Cardiac muscle cell (in vitro differentiated cells and primary cell): ENCODE measurements around the gene NPL. TPM values are rescaled to one million over a fixed set of nuclear protein-coding genes. Genes with fewer than 3 reads are reported as not detected.

Experiments
- DNase-seq, 2 donors: peaks; one replicate each; pipeline versions ENCODE4 v3.0.0 to v3.0.0-alpha.2; 2010 to 2017; ENCODE audit warnings: low read depth in 1 of 2, low spot score in 1 of 2
- H3K27ac ChIP-seq: fragments of 200-600 bp; sonication (generic); 2 replicates; pipeline ENCODE4 v1.5.1; 2016
- H3K27me3 ChIP-seq: fragments of 200-600 bp; sonication (generic); 2 replicates; pipeline ENCODE4 v1.6.0; 2016; ENCODE audit warnings: control low read depth
- H3K36me3 ChIP-seq: fragments of 200-600 bp; sonication (generic); 2 replicates; pipeline ENCODE4 v1.5.1; 2016; ENCODE audit warnings: control low read depth
- H3K4me1 ChIP-seq: fragments of 200-600 bp; sonication (generic); 2 replicates; pipeline ENCODE4 v1.8.1; 2017; ENCODE audit warnings: low read depth, mild to moderate bottlenecking, mixed run types
- H3K4me3 ChIP-seq: fragments of 200-600 bp; sonication (generic); 2 replicates; pipeline ENCODE4 v1.5.1; 2016; ENCODE audit warnings: mild to moderate bottlenecking
- H3K9me3 ChIP-seq: fragments of 200-600 bp; sonication (generic); 2 replicates; pipeline ENCODE4 v1.5.1; 2017; ENCODE audit warnings: low read depth, mild to moderate bottlenecking, control low read depth
- polyA plus RNA-seq: library from polyadenylated mRNA; unstranded; fragments of >200 nt; fragmentation: Nextera tagmentation; extraction: Ambion mirVana; gene quantifications from 2 replicates; pipeline ENCODE4 v1.2.1, GENCODE V29; 2016
- total RNA-seq: library from RNA; depleted of rRNA; stranded (reverse); fragments of >200 nt; gene quantifications from 2 replicates; pipeline ENCODE4 v1.2.3, GENCODE V29; 2016
- TF ChIP-seq, protein P1 (sequence below): IDR thresholded peaks from 2 replicates; pipeline ENCODE4 v1.5.1; 2012; ENCODE audit warnings: low read depth, mild to moderate bottlenecking, low read length

Gene NPL
- total and polyA plus RNA-seq, 2 experiments from 2014 or later: 0.66 to 1.9 TPM

- no peak overlapping the region for H3K27ac ChIP-seq
- TF ChIP-seq, protein P1, sequence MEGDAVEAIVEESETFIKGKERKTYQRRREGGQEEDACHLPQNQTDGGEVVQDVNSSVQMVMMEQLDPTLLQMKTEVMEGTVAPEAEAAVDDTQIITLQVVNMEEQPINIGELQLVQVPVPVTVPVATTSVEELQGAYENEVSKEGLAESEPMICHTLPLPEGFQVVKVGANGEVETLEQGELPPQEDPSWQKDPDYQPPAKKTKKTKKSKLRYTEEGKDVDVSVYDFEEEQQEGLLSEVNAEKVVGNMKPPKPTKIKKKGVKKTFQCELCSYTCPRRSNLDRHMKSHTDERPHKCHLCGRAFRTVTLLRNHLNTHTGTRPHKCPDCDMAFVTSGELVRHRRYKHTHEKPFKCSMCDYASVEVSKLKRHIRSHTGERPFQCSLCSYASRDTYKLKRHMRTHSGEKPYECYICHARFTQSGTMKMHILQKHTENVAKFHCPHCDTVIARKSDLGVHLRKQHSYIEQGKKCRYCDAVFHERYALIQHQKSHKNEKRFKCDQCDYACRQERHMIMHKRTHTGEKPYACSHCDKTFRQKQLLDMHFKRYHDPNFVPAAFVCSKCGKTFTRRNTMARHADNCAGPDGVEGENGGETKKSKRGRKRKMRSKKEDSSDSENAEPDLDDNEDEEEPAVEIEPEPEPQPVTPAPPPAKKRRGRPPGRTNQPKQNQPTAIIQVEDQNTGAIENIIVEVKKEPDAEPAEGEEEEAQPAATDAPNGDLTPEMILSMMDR: no peak
- no peak for DNase-seq
- H3K4me1 ChIP-seq: no peaks in the 10 kb centered on the region
- H3K9me3 ChIP-seq: no peaks in the 10 kb centered on the region
- H3K4me3 ChIP-seq: no peak overlapping the region
- H3K36me3 ChIP-seq: peaks cover 96% of the 10 kb centered on the region
- no peaks in the 10 kb centered on the region for H3K27me3 ChIP-seq
These were observed 83.3 kb downstream of the NPL start for GRCh38 chr1:182872881-182873280.

GRCh38 chr1:182875889-182876288, 86.3 kb downstream of the NPL start:
- TF ChIP-seq, protein P1: no peak
- Histone ChIP-seq H3K4me1 (no peaks in the 10 kb centered on the region), H3K27me3 (no peaks in the 10 kb centered on the region), H3K9me3 (no peaks in the 10 kb centered on the region), H3K36me3 (peaks cover 97% of the 10 kb centered on the region), H3K4me3 (no peak overlapping the region), H3K27ac (no peak overlapping the region)
- no peak for DNase-seq

GRCh38 chr1:182877331-182877730, 87.8 kb downstream of the NPL start:
- H3K4me3 ChIP-seq: no peak overlapping the region
- DNase-seq: no peak
- no peaks in the 10 kb centered on the region for H3K27me3 ChIP-seq
- H3K27ac ChIP-seq: no peak overlapping the region
- no peaks in the 10 kb centered on the region for H3K9me3 ChIP-seq
- H3K4me1 ChIP-seq: no peaks in the 10 kb centered on the region
- peaks cover 98% of the 10 kb centered on the region for H3K36me3 ChIP-seq
- TF ChIP-seq, protein P1: no peak

DNA sequence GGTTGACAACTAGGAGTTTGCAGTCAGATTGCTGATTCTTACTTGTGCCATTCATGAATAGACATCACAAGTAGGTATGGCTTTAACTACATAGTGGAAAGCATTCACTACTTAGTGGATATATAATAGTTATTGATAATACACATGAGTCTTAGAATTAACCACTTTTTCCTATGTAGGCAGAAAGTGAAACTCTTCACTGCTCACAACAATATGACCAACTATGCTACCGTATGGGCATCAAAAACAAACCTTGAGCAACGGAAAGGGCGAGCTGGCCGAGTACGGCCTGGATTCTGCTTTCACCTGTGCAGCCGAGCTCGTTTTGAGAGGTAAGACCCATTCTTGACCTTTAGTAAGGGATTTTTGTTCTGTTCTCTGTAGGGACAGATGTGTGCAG, 88.3 kb downstream of the NPL start:
- Histone ChIP-seq H3K4me1 (no peaks in the 10 kb centered on the region), H3K36me3 (peaks cover 98% of the 10 kb centered on the region), H3K4me3 (no peak overlapping the region), H3K9me3 (no peaks in the 10 kb centered on the region), H3K27me3 (no peaks in the 10 kb centered on the region), H3K27ac (no peak overlapping the region)
- no peak for DNase-seq
- TF ChIP-seq, protein P1: no peak

Other genes starting within 250 kb of the NPL start
- gene RNASEL, start 200.5 kb upstream of the NPL start, total RNA-seq: 1.5 and 2.2 TPM in 2 replicates
- 0.87 and 3.5 TPM in 2 replicates for gene RNASEL, start 200.5 kb upstream of the NPL start, polyA plus RNA-seq
- 1.3 and 1.9 TPM in 2 replicates for gene RGS16, start 185.4 kb upstream of the NPL start, total RNA-seq
- 0.93 and 2.0 TPM in 2 replicates for gene RGS16, start 185.4 kb upstream of the NPL start, polyA plus RNA-seq
- 0.32 and 2.2 TPM in 2 replicates for gene RGS8, start 105.2 kb upstream of the NPL start, total RNA-seq
- 0.14 TPM in 1 of 2 replicates, not detected in the other for gene RGS8, start 105.2 kb upstream of the NPL start, polyA plus RNA-seq
- 123 and 183 TPM in 2 replicates for gene DHX9, start 49.6 kb downstream of the NPL start, total RNA-seq
- 97.6 and 168 TPM in 2 replicates for gene DHX9, start 49.6 kb downstream of the NPL start, polyA plus RNA-seq
- gene SHCBP1L, start 163.4 kb downstream of the NPL start, total RNA-seq: not detected in 2 replicates
- gene SHCBP1L, start 163.4 kb downstream of the NPL start, polyA plus RNA-seq: not detected in 2 replicates
- gene LAMC1, start 233.6 kb downstream of the NPL start, total RNA-seq: 201 and 329 TPM in 2 replicates
- gene LAMC1, start 233.6 kb downstream of the NPL start, polyA plus RNA-seq: 66.4 and 97.5 TPM in 2 replicates